ENCODE data around the gene RSBN1L. TPM values are rescaled to one million over a fixed set of nuclear protein-coding genes. Genes with fewer than 3 reads are reported as not detected.

RSBN1L gene
- polyA plus RNA-seq, 1 experiment = 2.8 TPM

DNA sequence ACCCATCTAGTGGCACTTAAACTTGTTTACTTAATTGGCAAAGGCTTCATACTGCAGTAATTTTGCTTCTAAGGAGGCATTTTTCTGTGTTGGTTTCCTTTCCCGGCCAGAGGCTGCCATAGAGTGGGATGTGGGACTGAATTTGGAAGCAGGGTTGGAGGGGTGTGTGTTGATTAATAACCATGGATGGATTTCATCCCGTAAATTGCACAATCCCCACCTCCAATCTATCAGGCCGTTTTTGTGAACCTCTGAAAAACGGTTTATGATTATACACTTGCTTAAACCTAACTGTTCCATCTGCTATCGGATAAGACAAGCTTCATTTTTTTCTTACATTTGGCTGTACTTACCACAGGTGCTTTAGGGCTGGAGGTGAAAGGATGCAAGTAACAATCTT is 100.7 kb downstream of the RSBN1L start:
- no peak for DNase-seq (ENCODE audit: low read depth)
- no peak for TF ChIP-seq CTCF (IDR thresholded peaks at IDR 0.05; ENCODE audit: insufficient read depth, low read depth, low read length)
- H3K36me3 ChIP-seq (ENCODE audit: control insufficient read depth, insufficient read depth, low read length) = no peaks in the 10 kb centered on the region
- CTCF ChIA-PET = no interaction called here
- POLR2A ChIA-PET = interaction anchor here (0.7 kb wide), 1 partner anchor 84 kb away, joined by 3 read pairs; no protein-coding TSS in a partner anchor
- H3K4me3 ChIP-seq (ENCODE audit: low read depth, low read length) = peak overlapping the region; percentile 72
- H3K27me3 ChIP-seq (ENCODE audit: control insufficient read depth, insufficient read depth, low read length) = no peaks in the 10 kb centered on the region

GRCh38 chr7:77797734-77798393 is 101.6 kb downstream of the RSBN1L start:
- POLR2A ChIA-PET = interaction anchor here (0.5 kb wide), 1 partner anchor 285 kb away, joined by 6 read pairs; no protein-coding TSS in a partner anchor
- DNase-seq (ENCODE audit: low read depth) = no peak
- Histone ChIP-seq H3K4me3 (ENCODE audit: low read depth, low read length) (peak overlapping the region; percentile 72), H3K27me3 (ENCODE audit: control insufficient read depth, insufficient read depth, low read length) (no peaks in the 10 kb centered on the region), H3K36me3 (ENCODE audit: control insufficient read depth, insufficient read depth, low read length) (no peaks in the 10 kb centered on the region)
- TF ChIP-seq CTCF (IDR thresholded peaks at IDR 0.05; ENCODE audit: insufficient read depth, low read depth, low read length) = no peak
- CTCF ChIA-PET = interaction anchor here (0.6 to 1.5 kb wide), 4 partner anchors 12 to 50 kb away, joined by 3 to 5 read pairs (median 4); no protein-coding TSS in a partner anchor

DNA sequence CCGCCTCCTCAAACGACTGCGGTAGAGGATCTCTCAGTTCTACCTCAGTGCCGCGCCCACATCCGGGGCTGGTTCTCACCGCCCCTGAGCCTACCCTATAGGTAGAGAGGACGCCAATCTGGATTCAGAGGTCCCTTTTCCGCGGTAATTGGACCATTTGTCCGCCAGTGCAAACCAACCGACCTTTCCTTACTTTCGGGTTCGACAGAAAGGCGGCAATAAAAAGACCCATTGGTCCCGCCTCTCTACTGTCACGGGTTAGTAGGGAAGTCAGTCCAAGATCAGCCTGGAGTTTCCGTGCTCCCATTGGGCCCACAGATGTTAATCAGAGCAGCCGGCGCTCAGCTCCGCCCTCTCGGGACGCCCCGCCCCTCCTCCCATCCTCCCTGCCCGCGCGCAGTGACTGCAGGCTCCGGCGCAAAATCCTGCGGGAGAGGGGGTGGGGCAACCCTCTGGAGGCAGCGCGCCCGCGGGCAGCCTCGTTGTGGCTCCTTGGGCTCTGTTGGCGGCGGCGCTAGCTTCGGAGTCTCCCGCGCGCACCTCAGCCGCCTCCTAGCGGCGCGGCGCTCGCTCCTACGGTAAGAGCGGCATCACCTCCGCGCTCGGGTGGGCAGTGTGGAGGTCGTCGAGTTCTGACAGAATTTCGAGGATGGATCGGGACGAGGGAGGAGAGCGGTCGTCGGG is 102.3 kb downstream of the RSBN1L start, which contains the start of the genes PHTF2 and TMEM60:
TSS of gene PHTF2 (plus strand) at position 380 of the 684 bp plus-strand sequence.
TSS of gene TMEM60 (minus strand) at position 41 of the 684 bp plus-strand sequence. CDS start 4,061 bp downstream, outside the sequence.
- H3K4me3 ChIP-seq (ENCODE audit: low read depth, low read length) = peak within 1 kb of the TSS; percentile 94
- DNase-seq (ENCODE audit: low read depth) = peak; percentile 99
- H3K36me3 ChIP-seq (ENCODE audit: control insufficient read depth, insufficient read depth, low read length) = no peaks in the 10 kb centered on the region
- ChIA-PET CTCF (interaction anchor here (0.6 to 1.5 kb wide), 9 partner anchors 12 to 147 kb away, joined by 3 to 5 read pairs (median 3); no protein-coding TSS in a partner anchor), POLR2A (interaction anchor here (0.5 kb wide), 1 partner anchor 284 kb away, joined by 6 read pairs; no protein-coding TSS in a partner anchor)
- TF ChIP-seq CTCF (IDR thresholded peaks at IDR 0.05; ENCODE audit: insufficient read depth, low read depth, low read length) = peak; percentile 63
- H3K27me3 ChIP-seq (ENCODE audit: control insufficient read depth, insufficient read depth, low read length) = no peaks in the 10 kb centered on the region

DNA sequence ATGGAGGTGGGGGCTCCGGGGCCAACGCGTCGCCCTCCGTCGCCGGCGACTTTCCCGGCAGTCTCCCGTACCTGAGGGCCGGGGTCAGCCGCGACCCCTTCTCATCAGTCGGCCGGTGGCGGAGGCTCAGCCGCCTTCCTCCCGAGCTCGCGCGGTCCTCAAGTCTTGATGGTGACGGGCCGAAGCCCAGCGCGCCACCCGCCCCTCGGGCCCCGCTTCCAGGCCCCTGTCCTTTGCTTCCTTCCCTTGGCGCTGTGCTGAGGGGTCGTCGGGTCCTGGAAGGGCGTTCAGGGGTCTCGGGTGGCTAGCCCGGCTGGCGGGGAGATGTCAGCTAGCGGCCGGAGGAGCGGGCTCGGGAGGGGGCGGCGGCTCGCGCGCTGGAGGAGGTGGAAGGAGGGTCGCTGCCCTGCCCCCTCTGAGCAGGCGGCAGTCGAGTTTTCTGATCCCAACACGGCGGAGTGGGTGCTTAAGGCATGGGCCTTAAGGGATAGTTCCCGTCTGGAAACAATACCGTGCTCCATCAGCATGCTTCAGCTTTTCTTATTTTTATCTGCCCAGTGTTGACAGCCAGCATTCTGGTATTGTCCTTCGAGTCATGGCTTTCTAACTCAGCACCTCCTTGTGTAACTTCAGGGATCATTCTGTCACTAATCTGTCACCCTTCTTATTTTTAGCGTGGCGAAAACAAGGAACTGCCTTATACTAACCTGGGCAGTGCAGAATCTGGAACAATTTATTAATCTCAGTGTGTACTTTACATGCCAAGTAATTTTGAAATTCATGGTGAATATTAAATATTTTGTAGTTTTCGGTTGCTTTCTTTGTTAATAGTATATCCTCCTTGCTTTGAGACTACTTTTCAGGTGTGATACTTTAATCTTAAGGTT is 103.1 kb downstream of the RSBN1L start:
- H3K4me3 ChIP-seq (ENCODE audit: low read depth, low read length) = peak overlapping the region; percentile 94
- no peak for DNase-seq (ENCODE audit: low read depth)
- ChIA-PET CTCF (interaction anchor here (0.6 to 1.4 kb wide), 7 partner anchors 39 to 148 kb away, joined by 3 to 5 read pairs (median 3); no protein-coding TSS in a partner anchor), POLR2A (no interaction called here)
- H3K27me3 ChIP-seq (ENCODE audit: control insufficient read depth, insufficient read depth, low read length) = no peaks in the 10 kb centered on the region
- H3K36me3 ChIP-seq (ENCODE audit: control insufficient read depth, insufficient read depth, low read length) = no peaks in the 10 kb centered on the region
- no peak for TF ChIP-seq CTCF (IDR thresholded peaks at IDR 0.05; ENCODE audit: insufficient read depth, low read depth, low read length)
